Mammary epithelial cell (primary cell): ENCODE measurements around the gene FABP3.

ENCODE experiments used
- EZH2 ChIP-seq: IDR thresholded peaks from 2 replicates; pipeline ENCODE4 v1.6.1; 2012; ENCODE audit warnings: low read length, inconsistent platforms, borderline replicate concordance
- TF ChIP-seq, protein P1 (sequence below), 2 donors: IDR thresholded peaks in 1 of 2; conservative IDR thresholded peaks in 1 of 2; 2 replicates each; pipeline ENCODE4 v1.5.1; 2011 to 2012; ENCODE audit warnings: inconsistent platforms in 2 of 2, low read length in 2 of 2, mild to moderate bottlenecking in 2 of 2, control low read depth in 1 of 2, low read depth in 1 of 2; ENCODE audit not compliant: insufficient read depth in 1 of 2; ENCODE audit errors: extremely low read depth in 1 of 2

DNA sequence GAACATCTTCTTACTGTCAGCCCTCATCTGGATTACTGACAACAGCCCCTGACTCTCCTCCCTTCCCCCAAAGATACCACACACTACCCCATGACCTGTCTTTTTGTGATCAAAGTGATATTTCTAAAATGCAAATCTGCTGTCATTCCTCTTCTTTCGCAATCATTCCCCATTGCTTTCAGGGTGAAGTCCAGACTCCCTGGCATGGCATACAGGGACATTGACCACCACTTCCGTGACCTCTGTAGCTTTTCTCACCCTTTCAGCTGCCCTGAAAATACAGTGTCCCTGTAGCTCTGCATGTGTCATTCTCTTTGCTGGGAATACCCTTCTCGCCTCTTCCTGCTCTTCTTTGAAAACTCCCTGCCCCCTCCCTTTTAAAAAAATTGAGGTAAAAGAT is 44.3 kb upstream of the FABP3 start:
- TF ChIP-seq, protein P1, sequence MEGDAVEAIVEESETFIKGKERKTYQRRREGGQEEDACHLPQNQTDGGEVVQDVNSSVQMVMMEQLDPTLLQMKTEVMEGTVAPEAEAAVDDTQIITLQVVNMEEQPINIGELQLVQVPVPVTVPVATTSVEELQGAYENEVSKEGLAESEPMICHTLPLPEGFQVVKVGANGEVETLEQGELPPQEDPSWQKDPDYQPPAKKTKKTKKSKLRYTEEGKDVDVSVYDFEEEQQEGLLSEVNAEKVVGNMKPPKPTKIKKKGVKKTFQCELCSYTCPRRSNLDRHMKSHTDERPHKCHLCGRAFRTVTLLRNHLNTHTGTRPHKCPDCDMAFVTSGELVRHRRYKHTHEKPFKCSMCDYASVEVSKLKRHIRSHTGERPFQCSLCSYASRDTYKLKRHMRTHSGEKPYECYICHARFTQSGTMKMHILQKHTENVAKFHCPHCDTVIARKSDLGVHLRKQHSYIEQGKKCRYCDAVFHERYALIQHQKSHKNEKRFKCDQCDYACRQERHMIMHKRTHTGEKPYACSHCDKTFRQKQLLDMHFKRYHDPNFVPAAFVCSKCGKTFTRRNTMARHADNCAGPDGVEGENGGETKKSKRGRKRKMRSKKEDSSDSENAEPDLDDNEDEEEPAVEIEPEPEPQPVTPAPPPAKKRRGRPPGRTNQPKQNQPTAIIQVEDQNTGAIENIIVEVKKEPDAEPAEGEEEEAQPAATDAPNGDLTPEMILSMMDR (conservative IDR thresholded peaks at IDR 0.05 in 1 of 2, IDR thresholded peaks at IDR 0.05 in 1 of 2; ENCODE audit: extremely low read depth in 1 of 2, insufficient read depth in 1 of 2, low read depth in 1 of 2, low read length in 2 of 2), result no peak
- TF ChIP-seq EZH2, result no peak
